ENCODE results near the gene HYAL4.
"Not testable (repeated sequence)": the region's sequence is repeated elsewhere in the genome, so short reads cannot be mapped to it uniquely, and the experiment has no call there.

HYAL4 gene

DNA sequence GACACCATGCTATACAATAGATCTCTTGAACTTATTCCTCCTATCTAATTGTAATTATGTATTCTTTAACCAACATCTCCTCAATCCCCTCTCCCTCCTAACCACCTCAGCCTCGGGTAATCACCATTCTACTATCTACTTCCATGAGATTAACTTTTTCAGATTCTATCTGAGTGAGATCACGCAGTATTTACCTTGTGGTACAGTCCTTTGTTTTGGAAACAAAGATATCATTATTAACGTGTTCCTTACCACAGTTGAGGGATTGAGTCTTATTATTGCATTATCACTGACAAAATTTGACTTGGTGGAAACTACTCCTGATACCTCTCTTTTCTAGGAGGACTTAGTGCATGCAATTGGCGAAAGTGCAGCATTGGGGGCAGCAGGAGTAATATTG is 26.0 kb upstream of the HYAL4 start:
- Histone ChIP-seq H3K27me3 (ENCODE audit: insufficient read depth, low read length) (no peaks in the 10 kb centered on the region), H3K4me1 (ENCODE audit: control insufficient read depth, insufficient read depth, low read length, unreplicated experiment) (no peaks in the 10 kb centered on the region), H2AFZ (ENCODE audit: low read length, unreplicated experiment) (no peak overlapping the region), H3K4me3 (ENCODE audit: low read depth, low read length) (no peak overlapping the region), H3K79me2 (ENCODE audit: control insufficient read depth, insufficient read depth, low read length, unreplicated experiment) (no peaks in the 10 kb centered on the region), H3K36me3 (ENCODE audit: insufficient read depth, low read length) (no peaks in the 10 kb centered on the region), H3K27ac (ENCODE audit: low read depth, low read length) (no peak overlapping the region)

DNA sequence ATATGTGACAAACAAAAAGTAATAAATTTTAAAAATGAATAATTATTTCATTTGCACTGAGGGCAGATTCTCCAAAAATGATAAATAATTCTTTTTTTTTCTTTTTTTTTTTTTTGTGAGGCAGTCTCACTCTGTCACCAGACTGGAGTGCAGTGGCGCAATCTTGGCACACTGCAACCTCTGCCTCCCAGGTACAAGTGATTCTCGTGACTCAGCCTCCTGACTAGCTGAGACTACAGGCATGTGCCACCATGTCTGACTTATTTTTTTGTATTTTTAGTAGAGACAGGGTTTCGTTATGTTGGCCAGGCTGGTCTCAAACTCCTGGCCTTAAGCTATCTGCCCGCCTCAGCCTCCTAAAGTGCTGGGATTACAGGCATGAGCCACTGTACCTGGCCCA is 25.2 kb upstream of the HYAL4 start:
- not testable (repeated sequence) for H3K4me3 ChIP-seq (ENCODE audit: low read depth, low read length); H3K36me3 ChIP-seq (ENCODE audit: insufficient read depth, low read length); H3K27ac ChIP-seq (ENCODE audit: low read depth, low read length); H2AFZ ChIP-seq (ENCODE audit: low read length, unreplicated experiment); H3K4me1 ChIP-seq (ENCODE audit: control insufficient read depth, insufficient read depth, low read length, unreplicated experiment); H3K79me2 ChIP-seq (ENCODE audit: control insufficient read depth, insufficient read depth, low read length, unreplicated experiment); H3K27me3 ChIP-seq (ENCODE audit: insufficient read depth, low read length)

DNA sequence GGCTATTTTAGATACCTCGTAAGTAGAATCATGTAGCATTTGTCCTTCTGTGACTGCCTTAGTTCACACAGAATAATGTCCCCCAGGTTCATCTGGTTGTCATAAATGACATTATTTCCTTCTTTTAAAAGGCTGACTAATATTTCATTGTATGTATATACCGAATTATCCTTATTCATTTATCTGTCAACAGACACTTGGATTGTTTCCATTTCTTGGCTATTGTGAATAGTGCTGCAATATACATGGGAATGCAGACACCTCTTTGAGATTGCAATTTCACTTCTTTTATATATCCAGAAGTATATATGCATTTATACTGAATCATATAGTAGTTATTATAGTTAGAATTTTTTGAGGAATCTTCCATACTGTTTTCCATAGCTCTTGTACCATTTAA is 24.1 kb upstream of the HYAL4 start:
- Histone ChIP-seq H3K4me3 (ENCODE audit: low read depth, low read length) (no peak overlapping the region), H2AFZ (ENCODE audit: low read length, unreplicated experiment) (no peak overlapping the region), H3K27ac (ENCODE audit: low read depth, low read length) (no peak overlapping the region), H3K27me3 (ENCODE audit: insufficient read depth, low read length) (0 out of 2 replicates have a peak, but pooled peaks cover 3% of the 10 kb centered on the region), H3K4me1 (ENCODE audit: control insufficient read depth, insufficient read depth, low read length, unreplicated experiment) (no peaks in the 10 kb centered on the region), H3K36me3 (ENCODE audit: insufficient read depth, low read length) (no peaks in the 10 kb centered on the region), H3K79me2 (ENCODE audit: control insufficient read depth, insufficient read depth, low read length, unreplicated experiment) (no peaks in the 10 kb centered on the region)

DNA sequence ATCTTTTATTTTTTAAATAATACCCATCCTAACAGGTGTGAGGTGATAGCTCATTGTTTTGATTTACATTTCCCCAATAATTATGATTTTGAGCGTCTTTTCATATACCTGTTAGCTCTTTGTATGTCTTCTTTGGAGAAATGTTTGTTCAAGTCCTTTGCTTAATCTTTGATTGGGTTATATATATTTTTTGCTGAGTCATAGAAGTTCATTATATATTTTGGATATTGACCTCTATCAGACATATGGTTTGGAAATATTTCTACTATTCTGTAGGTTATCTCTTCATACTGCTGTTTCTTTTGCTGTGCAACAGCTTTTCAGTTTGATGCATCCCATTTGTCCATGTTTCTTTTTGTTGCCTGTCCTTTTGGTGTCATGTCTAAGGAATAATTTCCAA is 23.6 kb upstream of the HYAL4 start:
- Histone ChIP-seq H3K4me3 (ENCODE audit: low read depth, low read length) (no peak overlapping the region), H3K79me2 (ENCODE audit: control insufficient read depth, insufficient read depth, low read length, unreplicated experiment) (no peaks in the 10 kb centered on the region), H3K27me3 (ENCODE audit: insufficient read depth, low read length) (peaks cover 3% of the 10 kb centered on the region; the same call in 1 of the 2 replicates)

DNA sequence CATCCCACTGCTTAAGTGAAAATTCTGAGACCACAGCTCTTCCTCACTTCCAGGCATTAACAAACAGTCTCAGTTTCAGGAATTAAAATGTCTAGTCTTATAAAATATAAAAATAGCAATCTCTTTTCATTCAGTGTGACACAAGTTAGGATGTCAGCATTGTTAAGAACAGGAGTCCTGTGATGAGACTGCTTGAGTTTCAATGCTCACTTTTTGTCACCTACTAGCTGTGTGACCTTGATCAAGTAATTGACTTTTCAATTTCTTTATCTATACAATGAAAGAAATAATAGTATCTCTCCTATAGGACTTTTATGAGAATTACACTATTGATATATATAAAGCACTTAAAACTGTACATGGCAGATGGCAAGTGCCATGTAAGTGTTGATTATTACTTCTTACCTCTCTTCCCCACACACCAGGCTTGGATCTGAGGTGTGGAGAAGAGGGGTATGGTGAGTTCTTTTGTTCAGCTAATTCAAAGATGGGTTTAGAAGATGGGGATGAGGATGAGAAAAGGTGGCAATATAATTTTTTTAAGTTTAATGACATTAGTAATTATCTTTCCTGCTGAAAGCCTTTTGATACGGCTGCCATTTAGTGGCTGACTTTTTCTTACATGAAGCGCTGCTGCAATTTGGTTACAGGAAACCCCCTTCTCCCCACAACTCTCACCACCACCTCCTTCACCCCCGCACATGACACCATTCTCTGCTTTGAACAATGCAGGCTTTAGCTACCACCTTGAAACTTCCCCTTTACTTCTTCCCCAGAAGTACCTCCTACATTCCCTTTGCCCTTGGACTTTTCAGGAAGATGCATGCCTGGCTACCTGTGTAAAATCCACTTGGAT is 20.8 kb upstream of the HYAL4 start:
- Histone ChIP-seq H3K79me2 (ENCODE audit: control insufficient read depth, insufficient read depth, low read length, unreplicated experiment) (no peaks in the 10 kb centered on the region), H3K27ac (ENCODE audit: low read depth, low read length) (no peak overlapping the region), H3K4me3 (ENCODE audit: low read depth, low read length) (no peak overlapping the region), H3K4me1 (ENCODE audit: control insufficient read depth, insufficient read depth, low read length, unreplicated experiment) (no peaks in the 10 kb centered on the region), H3K36me3 (ENCODE audit: insufficient read depth, low read length) (no peaks in the 10 kb centered on the region), H3K27me3 (ENCODE audit: insufficient read depth, low read length) (peaks cover 17% of the 10 kb centered on the region; the same call in 1 of the 2 replicates), H2AFZ (ENCODE audit: low read length, unreplicated experiment) (no peak overlapping the region)

More for the DNA sequence above, 23.6 kb upstream of the HYAL4 start:
- Histone ChIP-seq H3K4me1 (ENCODE audit: control insufficient read depth, insufficient read depth, low read length, unreplicated experiment) (no peaks in the 10 kb centered on the region), H3K36me3 (ENCODE audit: insufficient read depth, low read length) (no peaks in the 10 kb centered on the region), H2AFZ (ENCODE audit: low read length, unreplicated experiment) (no peak overlapping the region), H3K27ac (ENCODE audit: low read depth, low read length) (no peak overlapping the region)

DNA sequence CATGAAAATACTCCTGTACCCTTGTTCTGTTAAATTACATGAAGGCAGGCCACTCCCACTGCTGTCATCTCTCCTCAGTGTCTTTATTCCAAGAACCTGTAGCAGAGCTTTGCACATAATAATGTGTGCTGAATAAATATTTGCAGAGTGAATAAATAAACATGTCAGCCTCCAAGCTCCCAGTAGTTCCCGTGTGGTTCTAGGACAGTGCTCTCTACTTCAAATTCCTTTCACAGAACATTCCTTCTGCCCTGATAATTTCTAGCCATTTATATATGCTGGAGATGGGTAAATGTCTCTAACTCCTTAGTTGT is 20.3 kb upstream of the HYAL4 start:
- H3K4me1 ChIP-seq (ENCODE audit: control insufficient read depth, insufficient read depth, low read length, unreplicated experiment): no peaks in the 10 kb centered on the region
- no peak overlapping the region for H3K27ac ChIP-seq (ENCODE audit: low read depth, low read length)
- no peaks in the 10 kb centered on the region for H3K79me2 ChIP-seq (ENCODE audit: control insufficient read depth, insufficient read depth, low read length, unreplicated experiment)
- H3K27me3 ChIP-seq (ENCODE audit: insufficient read depth, low read length): peaks cover 17% of the 10 kb centered on the region; the same call in 1 of the 2 replicates
- H2AFZ ChIP-seq (ENCODE audit: low read length, unreplicated experiment): no peak overlapping the region
- no peak overlapping the region for H3K4me3 ChIP-seq (ENCODE audit: low read depth, low read length)
- H3K36me3 ChIP-seq (ENCODE audit: insufficient read depth, low read length): no peaks in the 10 kb centered on the region

DNA sequence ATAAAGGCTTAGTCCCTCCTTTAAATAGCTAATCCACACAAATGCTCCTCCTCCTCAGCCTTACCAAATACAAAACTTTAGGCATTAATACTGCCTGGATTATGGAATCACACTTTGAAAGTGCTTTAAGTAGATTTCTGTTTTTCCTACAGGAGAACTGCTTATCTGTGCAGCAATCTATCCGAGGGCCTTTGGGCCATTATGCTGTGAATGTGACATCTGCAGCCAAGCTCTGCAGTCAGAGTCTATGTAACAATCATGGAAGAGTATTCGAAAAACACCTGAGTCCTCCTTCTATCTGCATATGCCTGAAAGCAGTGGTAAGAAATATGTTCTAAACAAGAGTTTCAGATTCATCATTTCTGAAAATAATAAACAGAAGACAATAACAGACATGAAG is 16.2 kb upstream of the HYAL4 start:
- H3K36me3 ChIP-seq (ENCODE audit: insufficient read depth, low read length): no peaks in the 10 kb centered on the region
- no peaks in the 10 kb centered on the region for H3K79me2 ChIP-seq (ENCODE audit: control insufficient read depth, insufficient read depth, low read length, unreplicated experiment)
- H2AFZ ChIP-seq (ENCODE audit: low read length, unreplicated experiment): no peak overlapping the region
- no peak overlapping the region for H3K27ac ChIP-seq (ENCODE audit: low read depth, low read length)
- H3K27me3 ChIP-seq (ENCODE audit: insufficient read depth, low read length): peaks cover 46% of the 10 kb centered on the region
- H3K4me1 ChIP-seq (ENCODE audit: control insufficient read depth, insufficient read depth, low read length, unreplicated experiment): no peaks in the 10 kb centered on the region
- H3K4me3 ChIP-seq (ENCODE audit: low read depth, low read length): no peak overlapping the region

DNA sequence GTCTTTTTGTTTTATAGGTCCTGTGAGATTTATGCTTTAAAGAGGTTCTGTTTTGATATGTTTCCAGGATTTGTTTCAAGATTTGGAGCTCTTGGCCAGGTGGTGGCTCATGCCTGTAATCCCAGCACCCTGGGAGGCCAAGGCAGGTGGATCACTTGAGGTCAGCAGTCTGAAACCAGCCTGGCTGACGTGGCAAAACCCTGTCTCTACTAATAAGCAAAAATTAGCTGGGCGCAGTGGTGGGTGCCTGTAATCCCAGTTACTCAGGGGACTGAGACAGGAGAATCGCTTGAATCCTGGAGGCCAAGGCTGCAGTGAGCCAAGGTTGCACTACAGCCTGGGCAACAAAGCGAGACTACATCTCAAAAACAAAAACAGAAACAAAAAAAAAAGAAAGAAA is 8.3 kb upstream of the HYAL4 start:
- no peaks in the 10 kb centered on the region for H3K79me2 ChIP-seq (ENCODE audit: control insufficient read depth, insufficient read depth, low read length, unreplicated experiment)
- H3K27me3 ChIP-seq (ENCODE audit: insufficient read depth, low read length): peaks cover 35% of the 10 kb centered on the region
- no peak overlapping the region for H2AFZ ChIP-seq (ENCODE audit: low read length, unreplicated experiment)
- H3K4me3 ChIP-seq (ENCODE audit: low read depth, low read length): no peak overlapping the region
- H3K27ac ChIP-seq (ENCODE audit: low read depth, low read length): no peak overlapping the region
- no peaks in the 10 kb centered on the region for H3K4me1 ChIP-seq (ENCODE audit: control insufficient read depth, insufficient read depth, low read length, unreplicated experiment)
- H3K36me3 ChIP-seq (ENCODE audit: insufficient read depth, low read length): no peaks in the 10 kb centered on the region

DNA sequence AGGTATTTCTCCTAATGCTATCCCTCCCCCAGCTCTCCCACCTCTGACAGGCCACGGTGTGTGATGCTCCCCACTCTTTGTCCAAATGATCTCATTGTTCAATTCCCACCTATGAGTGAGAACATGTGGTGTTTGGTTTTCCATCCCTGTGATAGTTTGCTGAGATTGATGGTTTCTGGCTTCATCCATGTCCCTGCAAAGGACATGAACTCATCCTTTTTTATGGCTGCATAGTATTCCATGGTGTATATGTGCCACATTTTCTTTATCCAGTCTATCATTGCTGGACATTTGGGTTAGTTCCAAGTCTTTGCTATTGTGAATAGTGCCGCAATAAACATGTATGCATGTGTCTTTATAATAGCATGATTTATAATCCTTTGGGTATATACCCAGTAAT is 5.9 kb upstream of the HYAL4 start:
- H3K27ac ChIP-seq (ENCODE audit: low read depth, low read length); H3K79me2 ChIP-seq (ENCODE audit: control insufficient read depth, insufficient read depth, low read length, unreplicated experiment); H3K4me3 ChIP-seq (ENCODE audit: low read depth, low read length); H2AFZ ChIP-seq (ENCODE audit: low read length, unreplicated experiment); H3K36me3 ChIP-seq (ENCODE audit: insufficient read depth, low read length); H3K4me1 ChIP-seq (ENCODE audit: control insufficient read depth, insufficient read depth, low read length, unreplicated experiment): not testable (repeated sequence)
- peaks cover 17% of the 10 kb centered on the region; the same call in 1 of the 2 replicates for H3K27me3 ChIP-seq (ENCODE audit: insufficient read depth, low read length)

DNA sequence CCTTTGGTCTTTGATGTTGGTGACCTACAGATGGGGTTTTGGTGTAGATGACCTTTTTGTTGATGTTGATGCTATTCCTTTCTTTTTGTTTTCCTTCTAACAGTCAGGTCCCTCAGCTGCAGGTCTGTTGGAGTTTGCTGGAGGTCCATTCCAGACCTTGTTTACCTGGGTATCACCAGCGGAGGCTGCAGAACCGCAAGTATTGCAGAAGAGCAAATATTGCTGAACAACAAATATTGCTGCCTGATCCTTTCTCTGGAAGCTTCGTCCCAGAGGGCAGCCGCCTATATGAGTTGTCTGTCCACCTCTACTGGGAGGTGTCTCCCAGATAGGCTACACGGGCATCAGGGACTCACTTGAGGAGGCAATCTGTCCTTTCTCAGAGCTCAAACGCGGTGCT is 827 bp upstream of the HYAL4 start:
- not testable (repeated sequence) for H2AFZ ChIP-seq (ENCODE audit: low read length, unreplicated experiment); H3K36me3 ChIP-seq (ENCODE audit: insufficient read depth, low read length); H3K27me3 ChIP-seq (ENCODE audit: insufficient read depth, low read length); H3K27ac ChIP-seq (ENCODE audit: low read depth, low read length); H3K79me2 ChIP-seq (ENCODE audit: control insufficient read depth, insufficient read depth, low read length, unreplicated experiment); H3K4me3 ChIP-seq (ENCODE audit: low read depth, low read length)
- peaks cover 12% of the 10 kb centered on the region for H3K4me1 ChIP-seq (ENCODE audit: control insufficient read depth, insufficient read depth, low read length, unreplicated experiment)

DNA sequence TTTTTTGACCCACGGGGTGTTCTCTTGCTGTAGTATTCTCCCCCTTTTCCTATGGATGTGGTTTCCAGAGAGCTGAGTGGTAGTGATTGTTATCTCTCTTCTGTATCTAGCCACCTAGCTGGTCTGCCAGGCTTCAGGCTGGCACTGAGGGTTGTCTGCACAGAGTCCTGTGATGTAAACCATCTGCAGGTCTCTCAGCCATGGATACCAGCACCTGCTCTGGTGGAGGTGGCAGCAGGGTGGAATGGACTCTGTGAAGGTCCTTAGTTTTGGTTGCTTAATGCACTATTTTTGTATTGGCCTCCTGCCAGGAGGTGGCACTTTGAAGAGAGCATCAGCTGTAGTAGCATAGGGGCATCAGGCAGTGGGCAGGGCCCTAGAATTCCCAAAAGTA is 851 bp downstream of the HYAL4 start:
- no peaks in the 10 kb centered on the region for H3K36me3 ChIP-seq (ENCODE audit: insufficient read depth, low read length)
- H3K27me3 ChIP-seq (ENCODE audit: insufficient read depth, low read length): no peaks in the 10 kb centered on the region
- no peaks in the 10 kb centered on the region for H3K79me2 ChIP-seq (ENCODE audit: control insufficient read depth, insufficient read depth, low read length, unreplicated experiment)
- no peak overlapping the region for H3K4me3 ChIP-seq (ENCODE audit: low read depth, low read length)
- no peak overlapping the region for H3K27ac ChIP-seq (ENCODE audit: low read depth, low read length)
- peaks cover 12% of the 10 kb centered on the region for H3K4me1 ChIP-seq (ENCODE audit: control insufficient read depth, insufficient read depth, low read length, unreplicated experiment)
- H2AFZ ChIP-seq (ENCODE audit: low read length, unreplicated experiment): no peak overlapping the region

All from ACC112 (cell line).